ENCODE data around the gene KIF25.

KIF25 gene

DNA sequence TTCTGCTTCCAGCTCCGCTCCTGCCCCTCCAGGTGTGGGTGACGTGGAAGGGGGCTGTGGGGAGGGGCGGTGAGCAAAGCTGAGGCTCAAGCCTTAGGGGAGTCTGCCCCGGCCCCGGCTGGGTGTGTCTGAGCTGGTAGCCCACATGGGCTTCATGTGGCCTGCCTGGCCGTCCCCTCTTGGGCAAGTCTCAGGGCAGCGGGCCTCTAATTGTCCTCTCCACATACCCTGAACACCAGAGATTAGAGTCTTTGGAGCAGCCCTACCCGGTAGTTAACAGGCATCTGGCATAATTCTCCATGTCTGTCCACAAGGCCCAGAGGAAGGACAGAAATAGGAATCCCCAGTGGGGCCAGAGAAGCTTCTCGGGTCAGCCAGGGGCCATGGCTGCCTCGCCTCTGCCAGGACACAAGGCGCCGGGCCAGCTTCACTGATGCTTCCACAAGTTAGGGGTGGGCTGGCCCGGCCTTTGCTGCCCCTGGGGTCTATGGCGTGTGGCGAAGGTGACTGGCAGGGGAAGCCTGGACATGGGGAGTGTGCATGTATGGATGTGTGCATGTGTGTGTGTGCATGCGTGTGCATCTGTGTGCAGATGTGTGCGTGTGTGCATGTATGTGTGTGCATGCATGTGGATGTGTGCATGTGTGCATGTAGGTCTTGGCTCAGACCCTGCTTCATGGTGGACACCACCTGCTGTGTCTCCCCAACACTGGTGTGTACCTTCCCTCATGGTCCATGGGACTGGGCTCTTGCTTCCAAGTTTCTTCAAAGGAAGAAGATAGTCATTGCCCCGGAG, 57.5 kb downstream of the KIF25 start:
- in situ Hi-C loops (cut with HindIII; ENCODE audit: low pct_unique_long_range_greater_than_20kb, low sequenced_read_pairs) = no loop called here
- no peak for DNase-seq (ENCODE audit: low read depth in 1 of 2, low spot score in 1 of 2)
- TF ChIP-seq JUND (IDR thresholded peaks at IDR 0.05; ENCODE audit: low read depth) = no peak

GRCh38 chr6:168055696-168056489, 58.4 kb downstream of the KIF25 start:
- no peak for TF ChIP-seq JUND (IDR thresholded peaks at IDR 0.05; ENCODE audit: low read depth)
- in situ Hi-C loops (cut with HindIII; ENCODE audit: low pct_unique_long_range_greater_than_20kb, low sequenced_read_pairs) = no loop called here
- DNase-seq (ENCODE audit: low read depth in 1 of 2, low spot score in 1 of 2) = no peak

DNA sequence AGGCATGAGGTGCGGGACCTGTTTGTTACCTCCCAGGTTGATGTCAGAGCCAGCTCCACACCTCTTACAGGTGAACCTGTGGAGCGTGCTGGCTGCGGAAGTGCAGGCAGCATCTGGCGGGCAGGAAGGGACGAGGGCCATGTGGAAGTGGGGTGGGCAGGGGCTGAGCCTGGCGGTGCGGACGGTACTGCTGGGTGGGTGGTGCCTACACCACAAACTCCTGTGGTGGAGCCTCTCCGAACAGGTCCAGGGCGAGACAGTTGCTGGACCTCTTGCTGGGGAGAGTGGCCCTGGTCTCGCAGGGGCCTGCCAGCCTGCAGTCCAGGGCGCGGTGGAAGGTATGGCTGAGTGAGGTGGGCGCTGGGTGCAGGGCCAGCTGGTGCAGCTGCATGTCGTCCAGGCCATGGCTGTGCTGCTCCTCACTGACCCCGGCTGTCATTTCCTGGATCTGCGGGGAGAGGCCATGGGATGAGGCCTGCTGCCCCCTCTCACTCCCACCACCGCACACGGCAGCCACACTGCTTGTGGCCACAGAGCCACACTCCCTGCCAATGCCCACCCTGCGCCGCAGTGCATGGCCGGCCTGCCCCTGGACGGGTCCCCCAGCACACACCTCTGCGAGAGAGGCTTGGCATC, 59.5 kb downstream of the KIF25 start:
- TF ChIP-seq JUND (IDR thresholded peaks at IDR 0.05; ENCODE audit: low read depth) = no peak
- no peak for DNase-seq (ENCODE audit: low read depth in 1 of 2, low spot score in 1 of 2)
- in situ Hi-C loops (cut with HindIII; ENCODE audit: low pct_unique_long_range_greater_than_20kb, low sequenced_read_pairs) = no loop called here

DNA sequence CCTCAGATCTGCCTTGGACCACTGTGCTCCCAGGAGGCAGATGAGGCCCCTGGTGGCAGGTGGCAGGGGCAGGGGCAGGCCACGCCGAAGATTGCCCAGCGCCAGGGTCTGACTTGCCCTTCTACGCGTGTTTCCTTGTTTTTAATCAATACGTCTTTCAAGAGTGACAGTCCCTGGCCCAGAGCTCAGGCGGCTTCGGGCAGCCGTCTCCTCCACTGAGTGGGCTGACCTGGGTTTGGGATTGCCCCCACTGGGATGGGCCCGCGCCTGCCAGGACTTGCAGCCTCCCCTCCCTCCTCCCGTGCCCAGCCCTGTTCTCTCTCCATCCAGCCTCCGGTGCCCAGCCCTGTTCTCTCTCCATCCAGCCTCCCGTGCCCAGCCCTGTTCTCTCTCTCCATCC, 60.4 kb downstream of the KIF25 start:
- DNase-seq (ENCODE audit: low read depth in 1 of 2, low spot score in 1 of 2) = no peak
- in situ Hi-C loops (cut with HindIII; ENCODE audit: low pct_unique_long_range_greater_than_20kb, low sequenced_read_pairs) = no loop called here
- TF ChIP-seq JUND (IDR thresholded peaks at IDR 0.05; ENCODE audit: low read depth) = no peak

DNA sequence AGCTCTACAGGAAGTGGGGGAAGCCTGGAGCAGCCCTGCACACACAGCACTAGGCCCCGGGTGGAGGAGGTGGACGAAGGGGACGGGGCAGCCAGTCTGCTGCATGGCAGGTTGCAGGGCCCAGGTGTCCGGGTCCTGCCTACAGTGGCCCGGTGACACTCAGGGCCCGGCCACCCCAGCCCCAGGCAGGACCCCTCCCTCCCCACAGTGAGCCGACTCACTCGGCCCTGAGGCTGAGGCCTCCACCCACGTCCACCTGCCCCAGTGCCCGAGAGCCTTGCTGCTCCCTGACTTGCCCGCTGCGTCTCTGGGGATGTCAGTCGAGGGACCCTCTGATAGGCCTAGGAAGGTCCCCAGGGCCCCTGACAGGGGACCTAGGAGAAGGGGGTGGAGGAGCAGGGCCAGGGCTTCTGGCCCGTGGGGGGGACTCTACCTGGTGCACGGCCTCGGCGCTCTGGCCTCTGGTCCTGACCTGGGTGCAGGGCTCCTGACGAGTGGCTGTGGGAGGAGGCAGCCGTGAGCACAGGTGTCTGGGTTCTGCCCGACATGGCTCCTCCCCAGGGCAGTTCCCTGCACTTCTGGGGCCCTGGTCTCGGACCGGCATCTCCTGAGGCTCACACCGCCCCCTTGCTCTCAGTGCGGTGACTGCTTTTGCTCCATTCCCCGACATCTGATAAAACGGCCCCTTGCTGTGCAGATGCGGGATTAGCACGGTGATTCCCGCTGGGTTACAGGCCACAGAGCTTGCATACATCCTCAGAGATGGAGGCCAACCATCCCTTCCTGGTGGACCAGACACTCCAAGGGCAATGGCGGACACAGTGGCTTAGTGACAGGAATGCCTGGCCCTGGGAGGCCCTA, 61.5 kb downstream of the KIF25 start:
- TF ChIP-seq JUND (IDR thresholded peaks at IDR 0.05; ENCODE audit: low read depth) = no peak
- in situ Hi-C loops (cut with HindIII; ENCODE audit: low pct_unique_long_range_greater_than_20kb, low sequenced_read_pairs) = no loop called here
- no peak for DNase-seq (ENCODE audit: low read depth in 1 of 2, low spot score in 1 of 2)

GRCh38 chr6:168060521-168060931, 63.1 kb downstream of the KIF25 start:
- in situ Hi-C loops (cut with HindIII; ENCODE audit: low pct_unique_long_range_greater_than_20kb, low sequenced_read_pairs) = no loop called here
- TF ChIP-seq JUND (IDR thresholded peaks at IDR 0.05; ENCODE audit: low read depth) = no peak
- peak in 1 of 2 experiments; percentile 76 for DNase-seq (ENCODE audit: low read depth in 1 of 2, low spot score in 1 of 2)

GRCh38 chr6:168061269-168062210, 64.1 kb downstream of the KIF25 start:
- in situ Hi-C loops (cut with HindIII; ENCODE audit: low pct_unique_long_range_greater_than_20kb, low sequenced_read_pairs) = no loop called here
- no peak for TF ChIP-seq JUND (IDR thresholded peaks at IDR 0.05; ENCODE audit: low read depth)
- DNase-seq (ENCODE audit: low read depth in 1 of 2, low spot score in 1 of 2) = peak in 1 of 2 experiments; percentile 59

DNA sequence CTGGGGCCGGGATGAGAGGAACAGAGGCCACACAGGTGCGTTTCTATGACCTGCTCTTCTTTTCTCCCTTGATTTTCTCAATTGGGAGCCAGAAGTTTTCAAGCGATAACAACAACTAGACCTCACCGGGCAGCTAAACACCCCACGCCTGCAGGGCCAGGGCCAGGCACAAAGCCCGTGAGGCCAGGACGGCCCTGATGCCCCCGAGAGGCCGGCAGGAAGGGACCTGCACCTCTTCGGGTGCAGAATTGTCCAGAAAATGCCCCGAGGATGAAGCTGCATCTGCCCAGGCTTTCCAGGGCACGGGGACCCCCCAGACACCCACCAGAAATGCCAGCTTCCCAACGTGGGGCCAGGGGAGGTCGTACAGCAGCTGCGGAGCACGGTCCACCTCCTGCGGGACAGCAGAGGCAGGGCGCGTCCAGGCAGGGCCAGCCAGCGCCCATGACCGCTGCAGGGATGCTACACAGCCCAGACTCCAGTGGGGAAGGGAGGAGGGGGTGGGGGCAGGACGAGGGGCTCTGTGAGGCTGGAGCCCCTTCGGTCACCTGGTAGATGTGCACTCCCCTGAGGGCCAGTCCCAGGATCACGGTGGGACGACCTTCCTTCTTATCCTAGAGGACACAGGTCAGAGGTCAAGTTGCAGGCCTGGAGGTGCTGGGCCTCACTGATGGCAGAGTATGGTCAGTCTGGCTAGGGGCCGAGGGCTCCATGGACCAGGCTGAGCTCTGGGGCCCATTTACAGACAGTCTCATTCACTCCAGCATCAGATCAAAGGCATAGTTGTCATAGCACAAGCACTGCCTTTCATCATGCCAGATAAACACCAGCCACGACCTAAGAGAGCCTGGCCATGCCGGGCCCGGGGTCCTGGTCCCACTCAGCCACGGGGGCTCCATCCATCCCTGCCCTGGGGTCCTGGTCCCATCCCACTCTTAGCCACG, 65.1 kb downstream of the KIF25 start:
- in situ Hi-C loops (cut with HindIII; ENCODE audit: low pct_unique_long_range_greater_than_20kb, low sequenced_read_pairs) = no loop called here
- DNase-seq (ENCODE audit: low read depth in 1 of 2, low spot score in 1 of 2) = no peak
- TF ChIP-seq JUND (IDR thresholded peaks at IDR 0.05; ENCODE audit: low read depth) = no peak

- in situ Hi-C loops (cut with HindIII; ENCODE audit: low pct_unique_long_range_greater_than_20kb, low sequenced_read_pairs) = no loop called here
- no peak for TF ChIP-seq JUND (IDR thresholded peaks at IDR 0.05; ENCODE audit: low read depth)
Measured at GRCh38 chr6:168063431-168063830, 66.0 kb downstream of the KIF25 start.

DNA sequence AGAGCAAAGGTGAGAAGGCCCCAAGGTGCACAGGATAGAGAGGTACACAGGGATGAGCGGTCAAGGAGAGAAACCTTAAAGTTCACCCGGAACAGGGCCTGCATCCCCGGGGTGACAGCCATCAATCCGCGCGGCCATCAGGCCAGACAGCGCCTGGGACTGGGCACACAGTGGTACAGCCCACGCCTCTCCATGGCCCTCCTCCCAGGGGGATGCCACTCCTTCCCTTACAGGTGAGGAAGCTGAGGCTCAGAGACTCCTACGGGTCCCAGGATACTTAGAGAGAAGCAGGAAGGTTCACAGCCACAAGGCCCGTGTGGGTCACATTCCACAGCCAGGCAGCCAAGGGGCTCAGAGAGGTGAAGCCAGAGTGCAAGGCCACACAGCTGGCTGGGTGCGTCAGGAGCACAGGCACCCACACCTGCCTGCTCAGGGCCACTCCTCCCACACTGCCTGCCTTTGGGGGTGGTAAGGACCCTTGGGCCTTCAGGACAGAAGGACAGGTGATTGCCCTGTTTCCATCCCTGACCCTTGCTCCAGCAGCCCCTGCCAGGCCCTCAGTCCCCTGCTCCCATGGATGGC, 66.8 kb downstream of the KIF25 start:
- DNase-seq (ENCODE audit: low read depth in 1 of 2, low spot score in 1 of 2) = no peak
- in situ Hi-C loops (cut with HindIII; ENCODE audit: low pct_unique_long_range_greater_than_20kb, low sequenced_read_pairs) = no loop called here
- no peak for TF ChIP-seq JUND (IDR thresholded peaks at IDR 0.05; ENCODE audit: low read depth)

More at GRCh38 chr6:168063431-168063830, 66.0 kb downstream of the KIF25 start:
- no peak for DNase-seq (ENCODE audit: low read depth in 1 of 2, low spot score in 1 of 2)

Data from T47D (cell line).